ENCODE data around the gene SHISAL1. TPM values are rescaled to one million over a fixed set of nuclear protein-coding genes. Genes with fewer than 3 reads are reported as not detected.

SHISAL1 gene
- total RNA-seq, 2 experiments from 2014 or later: not detected

- CTCF ChIA-PET: no interaction called here
- POLR2A ChIA-PET: no interaction called here
These were observed 44.2 kb downstream of the SHISAL1 start for GRCh38 chr22:44268431-44269116.

- ChIA-PET POLR2A (no interaction called here), CTCF (no interaction called here)
These were observed 44.9 kb downstream of the SHISAL1 start for GRCh38 chr22:44267856-44268255.

- ChIA-PET CTCF (no interaction called here), POLR2A (no interaction called here)
These were observed 45.7 kb downstream of the SHISAL1 start for GRCh38 chr22:44266796-44267760.

- ChIA-PET CTCF (no interaction called here), POLR2A (no interaction called here)
These were observed 49.2 kb downstream of the SHISAL1 start for GRCh38 chr22:44263547-44263946.

GRCh38 chr22:44261861-44262595 is 50.7 kb downstream of the SHISAL1 start:
- ChIA-PET CTCF (no interaction called here), POLR2A (interaction anchor here (0.5 kb wide), 1 partner anchor 30 kb away, joined by 3 read pairs; no protein-coding TSS in a partner anchor)

- ChIA-PET POLR2A (interaction anchor here (0.5 kb wide), 1 partner anchor 30 kb away, joined by 3 read pairs; no protein-coding TSS in a partner anchor), CTCF (no interaction called here)
These were observed 51.4 kb downstream of the SHISAL1 start for GRCh38 chr22:44261164-44261860.

- POLR2A ChIA-PET: no interaction called here
These were observed 52.3 kb downstream of the SHISAL1 start for GRCh38 chr22:44260216-44261035.

GRCh38 chr22:44259366-44260215 is 53.2 kb downstream of the SHISAL1 start:
- ChIA-PET POLR2A (no interaction called here), CTCF (no interaction called here)

More at GRCh38 chr22:44260216-44261035, 52.3 kb downstream of the SHISAL1 start:
- CTCF ChIA-PET: no interaction called here

GRCh38 chr22:44256556-44257485 is 55.9 kb downstream of the SHISAL1 start:
- CTCF ChIA-PET: no interaction called here
- POLR2A ChIA-PET: no interaction called here

- POLR2A ChIA-PET: no interaction called here
- CTCF ChIA-PET: no interaction called here
These were observed 56.7 kb downstream of the SHISAL1 start for GRCh38 chr22:44256085-44256484.

- ChIA-PET CTCF (no interaction called here), POLR2A (no interaction called here)
These were observed 57.9 kb downstream of the SHISAL1 start for GRCh38 chr22:44254811-44255210.

- ChIA-PET CTCF (no interaction called here), POLR2A (no interaction called here)
These were observed 63.2 kb downstream of the SHISAL1 start for GRCh38 chr22:44249376-44250147.

- POLR2A ChIA-PET: no interaction called here
These were observed 63.8 kb downstream of the SHISAL1 start for GRCh38 chr22:44248926-44249325.

GRCh38 chr22:44247923-44248892 is 64.5 kb downstream of the SHISAL1 start:
- CTCF ChIA-PET: no interaction called here
- POLR2A ChIA-PET: no interaction called here

More at GRCh38 chr22:44248926-44249325, 63.8 kb downstream of the SHISAL1 start:
- CTCF ChIA-PET: no interaction called here

- ChIA-PET POLR2A (interaction anchor here (0.6 kb wide), 1 partner anchor 66 kb away, joined by 3 read pairs; the partner anchor contains the start of gene PARVG), CTCF (no interaction called here)
These were observed 65.4 kb downstream of the SHISAL1 start for GRCh38 chr22:44247346-44247745.

Measured in activated CD8-positive, alpha-beta memory T cell treated with anti-CD3 and anti-CD28 coated beads for 36 hours (primary cell).